Kidney glomerular epithelial cell (primary cell): ENCODE data around the gene TOX3.

Experiments
- DNase-seq: peaks from one replicate; lab custom pipeline; 2025; lab: John Stamatoyannopoulos, UW

The TOX3 gene

GRCh38 chr16:52537516-52537915 lies 9.4 kb downstream of the TOX3 start:
- no peak for DNase-seq

- no peak for DNase-seq
Measured at GRCh38 chr16:52535076-52535475, 11.9 kb downstream of the TOX3 start.

DNA sequence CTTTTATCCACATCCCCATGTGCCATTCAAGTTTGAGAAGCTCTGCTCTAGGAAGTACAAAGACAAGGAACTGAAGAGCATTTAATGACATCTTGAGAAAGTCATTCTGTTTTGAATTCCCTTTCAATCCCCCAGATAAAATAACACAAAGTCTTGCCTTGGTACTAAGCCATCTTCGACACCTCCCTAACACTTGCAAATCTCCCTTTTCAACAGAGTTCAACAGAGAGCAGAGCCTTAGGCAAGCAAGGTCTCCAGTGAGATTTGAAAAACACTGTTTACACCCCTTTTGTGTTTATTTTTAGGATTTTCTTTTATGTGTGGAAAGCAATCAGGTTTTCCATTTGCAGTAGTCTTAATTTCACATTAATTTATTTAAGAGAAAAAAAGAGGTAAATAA lies 13.6 kb downstream of the TOX3 start:
- DNase-seq = no peak

GRCh38 chr16:52532384-52532783 lies 14.6 kb downstream of the TOX3 start:
- DNase-seq = no peak

GRCh38 chr16:52529226-52529625 lies 17.7 kb downstream of the TOX3 start:
- no peak for DNase-seq

DNA sequence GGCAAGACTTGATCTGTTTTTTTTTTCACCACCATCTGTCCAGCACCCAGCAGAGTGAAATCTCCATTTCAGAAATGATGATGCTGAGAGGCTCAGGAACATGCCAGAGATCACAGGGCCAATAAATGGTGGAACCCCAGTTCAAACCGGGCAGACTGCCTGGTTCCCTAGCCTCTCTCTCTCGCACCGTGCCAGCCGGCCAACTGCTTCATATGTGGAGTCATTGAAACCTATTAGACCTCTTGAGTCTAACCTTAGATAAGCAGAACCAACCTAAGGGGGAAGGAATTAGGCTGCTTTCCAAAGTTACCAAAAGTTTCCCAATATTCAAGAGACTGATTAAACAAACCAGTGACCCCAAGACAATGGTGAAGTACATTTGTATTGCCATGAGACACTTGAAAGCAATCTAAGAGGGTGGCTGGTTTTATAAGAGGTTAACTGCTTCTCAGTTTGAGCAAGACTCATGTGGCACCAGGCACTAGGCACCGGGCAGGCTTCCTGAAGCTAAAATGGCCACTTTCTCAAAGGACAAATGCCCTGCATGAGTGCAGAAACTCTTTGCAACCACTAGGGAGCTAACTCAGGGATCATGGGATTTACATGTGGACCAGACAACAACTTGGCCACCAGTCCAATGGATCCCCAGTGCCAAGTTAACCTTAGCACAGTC lies 18.4 kb downstream of the TOX3 start:
- DNase-seq = no peak

DNA sequence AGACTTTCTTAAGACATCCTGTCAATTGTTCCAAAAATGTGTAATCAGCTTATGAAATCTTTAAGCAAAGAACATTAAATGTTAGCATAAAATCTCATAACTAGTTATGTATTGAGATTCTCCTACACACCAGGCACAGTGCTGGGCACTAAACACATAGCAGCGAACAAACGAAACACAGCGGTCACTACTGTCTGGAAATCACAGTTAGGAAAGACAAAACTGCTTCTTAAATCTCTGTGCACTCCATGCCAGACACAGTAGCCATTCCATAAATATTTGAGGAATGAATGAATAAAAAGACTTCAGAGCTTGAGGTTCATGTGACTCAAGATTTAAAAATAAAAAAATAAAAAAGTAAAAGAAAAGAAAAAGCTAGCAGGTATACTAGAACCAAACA lies 20.1 kb downstream of the TOX3 start:
- no peak for DNase-seq

GRCh38 chr16:52526116-52526828 lies 20.7 kb downstream of the TOX3 start:
- no peak for DNase-seq

GRCh38 chr16:52521570-52521969 lies 25.4 kb downstream of the TOX3 start:
- no peak for DNase-seq

- no peak for DNase-seq
Measured at GRCh38 chr16:52518884-52519283, 28.1 kb downstream of the TOX3 start.

DNA sequence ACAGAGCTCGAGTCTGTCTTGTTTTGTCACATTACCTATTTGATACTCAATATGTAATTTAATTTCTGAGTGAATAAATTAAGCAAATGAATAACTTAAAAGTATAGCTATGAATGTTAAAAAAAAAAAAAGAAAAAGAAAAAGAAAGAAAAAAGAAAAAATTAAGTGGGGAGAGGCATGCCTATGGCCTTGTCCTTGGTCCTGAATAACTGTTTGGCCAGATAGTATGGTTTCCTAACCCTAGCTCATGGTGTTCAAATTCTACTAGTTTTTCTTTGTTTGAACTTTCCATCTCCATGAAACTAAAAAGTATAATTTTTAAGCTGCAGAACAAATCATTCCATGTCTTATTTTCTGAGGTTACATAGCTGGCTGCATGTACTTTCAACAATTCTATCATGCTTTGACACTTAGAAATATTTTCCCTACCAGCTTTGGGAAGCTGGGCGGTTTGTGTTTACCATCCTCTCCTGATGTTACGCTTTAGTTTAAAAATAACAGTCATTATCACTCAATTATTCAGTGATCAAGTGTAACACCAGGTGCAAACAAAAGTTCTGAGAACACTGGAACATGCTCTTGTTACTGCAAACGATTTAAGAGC lies 31.8 kb downstream of the TOX3 start:
- no peak for DNase-seq

DNA sequence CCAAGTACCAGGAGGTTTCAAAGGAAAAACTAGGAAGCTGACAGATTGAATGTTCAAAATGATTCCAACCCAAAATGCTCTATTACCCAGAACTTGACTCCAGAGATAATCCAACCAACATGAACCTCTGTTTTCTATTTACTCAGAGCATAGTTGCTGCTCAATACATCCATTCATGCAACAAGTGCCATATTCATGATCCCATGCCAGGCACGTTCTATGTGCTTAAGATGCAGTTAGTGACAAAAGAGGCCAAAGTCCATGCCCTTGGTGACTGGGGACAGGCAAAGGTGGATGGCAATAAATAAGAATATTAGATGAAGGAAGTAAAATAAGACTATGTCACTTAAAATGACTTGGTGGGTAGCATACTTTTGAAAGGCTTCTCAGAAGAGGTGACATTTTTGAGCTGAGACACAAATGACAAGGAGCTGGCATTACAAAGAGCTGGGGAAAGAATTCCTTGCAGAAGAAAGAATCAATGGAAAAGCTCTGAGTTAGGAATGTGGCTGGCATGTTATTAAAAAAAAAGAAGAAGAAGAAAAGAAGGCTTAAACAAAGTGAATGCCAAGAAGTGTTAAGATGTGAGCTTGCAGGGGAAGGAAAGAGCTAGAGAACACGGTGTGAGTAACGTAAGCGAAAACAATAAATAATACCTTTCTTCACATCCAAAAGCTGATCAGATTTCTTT lies 34.5 kb downstream of the TOX3 start:
- no peak for DNase-seq

DNA sequence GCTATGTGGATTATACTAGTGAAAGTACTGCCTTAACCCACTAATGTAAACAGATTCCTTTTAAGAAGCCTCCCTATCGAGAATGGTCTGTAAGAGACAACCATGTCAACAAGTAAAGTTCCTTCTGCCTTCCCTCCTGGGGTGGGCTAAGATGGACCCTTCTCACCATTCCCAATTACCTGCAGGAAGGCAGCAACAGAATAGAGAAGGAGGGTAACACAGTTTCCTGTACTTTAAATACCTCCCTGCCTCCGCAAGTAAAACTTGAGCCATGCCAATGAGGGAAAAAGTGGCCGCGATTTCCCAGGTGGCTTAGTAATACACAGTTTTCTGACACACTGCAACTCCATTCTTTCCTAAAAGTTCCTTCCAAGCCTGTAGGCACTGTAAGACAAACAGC lies 45.2 kb downstream of the TOX3 start:
- DNase-seq = no peak

- DNase-seq = no peak
Measured at GRCh38 chr16:52500963-52501362, 46.0 kb downstream of the TOX3 start.

DNA sequence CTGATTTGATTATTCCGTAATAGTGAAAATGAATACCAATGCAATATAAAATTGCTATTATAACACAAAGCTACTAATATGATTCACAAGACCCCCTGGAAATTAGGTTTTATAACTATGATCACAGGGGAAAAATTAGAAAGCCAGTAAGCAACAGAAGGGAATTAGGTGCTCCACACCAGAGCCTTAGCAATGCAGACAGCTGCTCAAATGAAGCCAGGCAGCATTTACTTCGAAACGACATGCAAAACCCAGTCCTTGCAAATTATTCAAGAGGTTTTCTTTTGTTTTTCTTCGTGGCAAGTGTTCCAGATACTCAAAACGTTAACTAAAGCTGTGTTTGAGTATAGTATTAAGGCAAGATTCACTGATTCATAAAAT lies 47.9 kb downstream of the TOX3 start:
- no peak for DNase-seq

DNA sequence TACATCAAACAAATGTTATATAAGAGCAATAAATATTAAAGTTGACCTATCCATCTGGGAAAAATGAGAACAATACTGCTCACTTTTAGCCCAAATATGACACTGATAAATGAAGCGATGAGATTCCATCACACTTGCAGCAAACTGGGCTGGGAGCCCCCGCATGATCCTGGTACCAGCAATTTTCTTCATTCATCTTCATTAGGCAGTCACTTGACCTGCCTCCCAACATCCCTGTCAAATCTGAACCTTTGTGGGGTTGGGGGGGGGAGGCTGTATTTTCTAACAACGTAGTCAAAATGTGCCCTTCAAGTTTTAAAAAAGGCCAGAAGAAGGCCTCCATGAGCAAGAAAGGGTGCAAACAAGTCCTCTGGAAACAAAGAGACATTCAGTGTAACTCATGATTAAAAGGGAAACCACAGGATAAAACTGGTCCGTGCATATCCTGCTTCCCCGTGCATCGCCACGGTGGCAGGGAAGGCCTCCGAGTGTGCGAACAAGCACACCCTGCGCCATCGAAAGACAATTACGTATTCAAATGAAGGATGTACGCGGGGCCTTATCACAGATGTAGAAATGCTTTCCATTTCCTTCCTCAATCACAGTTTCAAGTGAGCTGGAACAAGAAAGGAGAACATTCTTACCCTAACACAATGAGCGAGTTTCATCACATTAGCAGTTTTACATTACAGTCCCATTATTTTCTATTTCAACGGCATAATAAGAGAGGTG lies 48.4 kb downstream of the TOX3 start:
- no peak for DNase-seq

- no peak for DNase-seq
Measured at GRCh38 chr16:52497067-52497816, 49.7 kb downstream of the TOX3 start.

- no peak for DNase-seq
Measured at GRCh38 chr16:52496051-52496876, 50.7 kb downstream of the TOX3 start.

DNA sequence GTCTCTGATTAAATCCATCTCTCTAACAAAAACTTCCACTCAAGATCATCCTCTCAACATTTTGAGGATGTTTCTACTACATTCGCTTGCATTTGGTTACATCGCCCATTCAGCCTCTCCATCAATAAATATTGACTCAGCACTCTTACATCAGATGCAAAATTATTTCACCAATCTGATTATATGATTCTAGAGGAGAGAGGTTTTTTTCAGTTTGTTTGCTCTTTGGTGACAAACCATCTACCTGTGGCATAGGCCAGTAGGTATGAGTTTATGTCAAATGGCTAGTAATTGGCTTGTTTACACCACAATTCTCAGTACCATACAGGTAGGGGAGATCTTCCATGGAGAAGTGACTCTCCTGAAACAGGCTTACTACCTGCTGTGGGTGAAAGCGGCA lies 52.3 kb downstream of the TOX3 start:
- no peak for DNase-seq

DNA sequence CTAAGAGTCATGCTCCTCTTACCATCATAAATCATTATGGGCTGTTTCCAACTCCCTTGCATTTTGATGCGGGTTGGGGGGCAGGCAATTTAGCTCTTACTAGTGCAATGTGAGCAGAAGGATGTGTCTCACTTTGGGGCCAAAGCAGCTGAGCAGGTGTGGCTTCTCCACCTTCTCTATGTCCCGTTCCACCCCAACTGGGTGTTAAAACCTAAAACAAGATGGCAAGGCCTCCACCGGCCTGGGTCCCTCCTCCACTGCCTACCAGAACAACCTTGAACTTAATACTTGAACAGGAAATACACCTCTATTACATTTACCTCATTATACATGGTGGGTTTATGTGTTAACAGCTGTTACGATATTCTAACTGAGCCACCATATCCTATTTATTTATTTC lies 52.8 kb downstream of the TOX3 start:
- no peak for DNase-seq
